Fibroblast of lung (primary cell): Measurements from ENCODE around the gene RACGAP1. TPM values are rescaled to one million over a fixed set of nuclear protein-coding genes. Genes with fewer than 3 reads are reported as not detected.

Experiments
- DNase-seq, 2 donors: peaks; one replicate each; pipeline versions ENCODE4 v3.0.0 to v3.0.0-alpha.2; 2010; ENCODE audit warnings: low read depth in 2 of 2
- H2AFZ ChIP-seq: 2 replicates; pipeline ENCODE4 v1.5.1; 2012; ENCODE audit warnings: low read length, control low read depth, inconsistent platforms
- H3K27ac ChIP-seq: 2 replicates; pipeline ENCODE4 v1.5.1; 2011; ENCODE audit warnings: low read length, control low read depth; ENCODE audit not compliant: insufficient read depth
- H3K27me3 ChIP-seq: 2 replicates; pipeline ENCODE4 v1.5.1; 2011; ENCODE audit warnings: mild to moderate bottlenecking, low read length; ENCODE audit not compliant: control insufficient read depth, insufficient read depth
- H3K36me3 ChIP-seq: 2 replicates; pipeline ENCODE4 v1.5.1; 2011; ENCODE audit warnings: low read length; ENCODE audit not compliant: control insufficient read depth, insufficient read depth
- H3K4me1 ChIP-seq: 2 replicates; pipeline ENCODE4 v1.5.1; 2011; ENCODE audit warnings: low read length; ENCODE audit not compliant: control insufficient read depth, insufficient read depth; ENCODE audit errors: extremely low read depth
- H3K4me2 ChIP-seq: 2 replicates; pipeline ENCODE4 v1.5.1; 2011; ENCODE audit warnings: low read length, control low read depth; ENCODE audit not compliant: insufficient read depth; ENCODE audit errors: extremely low read depth
- H3K4me3 ChIP-seq, 4 experiments: fragments of 200-600 bp in 1 of 4; sonication (generic) in 1 of 4; replicated peaks in 1 of 4; 2 replicates each; pipeline ENCODE4 v1.5.1; 2011 to 2016; ENCODE audit warnings: low read length in 4 of 4, low read depth in 3 of 4, mild to moderate bottlenecking in 3 of 4, control low read depth in 2 of 4, inconsistent platforms in 1 of 4, mixed read lengths in 1 of 4; ENCODE audit not compliant: insufficient read depth in 1 of 4; ENCODE audit errors: control extremely low read depth in 1 of 4
- H3K79me2 ChIP-seq: 2 replicates; pipeline ENCODE4 v1.5.1; 2012; ENCODE audit warnings: mild to moderate bottlenecking, low read length, inconsistent platforms; ENCODE audit not compliant: control insufficient read depth, insufficient read depth
- H3K9ac ChIP-seq: 2 replicates; pipeline ENCODE4 v1.5.1; 2011; ENCODE audit warnings: mild to moderate bottlenecking, low read length, control low read depth; ENCODE audit not compliant: insufficient read depth
- H3K9me3 ChIP-seq: 2 replicates; pipeline ENCODE4 v1.5.1; 2012; ENCODE audit warnings: low read depth, low read length; ENCODE audit not compliant: control insufficient read depth, insufficient read depth
- H4K20me1 ChIP-seq: 2 replicates; pipeline ENCODE4 v1.5.1; 2011; ENCODE audit warnings: low read length; ENCODE audit not compliant: control insufficient read depth, insufficient read depth; ENCODE audit errors: extremely low read depth
- CTCF ChIP-seq, 2 donors: IDR thresholded peaks in 1 of 2; conservative IDR thresholded peaks in 1 of 2; 1 replicate in 1 of 2; 2 replicates in 1 of 2; pipeline ENCODE4 v1.5.1; 2011 to 2012; ENCODE audit warnings: low read length in 2 of 2, control low read depth in 1 of 2, inconsistent platforms in 1 of 2, low read depth in 1 of 2, mild to moderate bottlenecking in 1 of 2
- EZH2 ChIP-seq: IDR thresholded peaks from 2 replicates; pipeline ENCODE4 v1.5.1; 2012; ENCODE audit warnings: low read length, control low read depth, mild to moderate bottlenecking; ENCODE audit errors: missing control alignments
- polyA plus RNA-seq, 2 donors: library from polyadenylated mRNA; depleted of rRNA in 1 of 2; stranded (reverse) in 1 of 2; unstranded in 1 of 2; fragments of >200 nt; gene quantifications; 2 replicates each; pipeline ENCODE4 v1.2.1, GENCODE V29; 2011 to 2012; ENCODE audit warnings: missing spikeins in 1 of 2
- total RNA-seq: library from RNA; depleted of rRNA; stranded (reverse); fragments of >200 nt; gene quantifications from 2 replicates; pipeline ENCODE4 v1.2.1, GENCODE V29; 2014

The RACGAP1 gene
- total and polyA plus RNA-seq, 2 donors (not counting 1 experiment from before 2014, with no cell fraction given) = 22.9 to 38.1 TPM

GRCh38 chr12:49968471-49968870 is 56.8 kb downstream of the RACGAP1 start:
- Histone ChIP-seq H3K27me3 (peaks cover 52% of the 10 kb centered on the region), H3K4me3 (no peak overlapping the region), H3K9ac (no peak overlapping the region), H3K36me3 (no peaks in the 10 kb centered on the region), H3K79me2 (no peaks in the 10 kb centered on the region), H3K4me2 (no peak overlapping the region), H2AFZ (no peak overlapping the region), H3K9me3 (no peaks in the 10 kb centered on the region), H3K4me1 (peaks cover 2% of the 10 kb centered on the region), H4K20me1 (no peaks in the 10 kb centered on the region), H3K27ac (no peak overlapping the region)
- no peak for DNase-seq
- no peak for TF ChIP-seq CTCF (conservative IDR thresholded peaks at IDR 0.05 in 1 of 2, IDR thresholded peaks at IDR 0.05 in 1 of 2; ENCODE audit: low read depth in 1 of 2, low read length in 2 of 2)
- TF ChIP-seq EZH2 = no peak

GRCh38 chr12:49967777-49968250 is 57.5 kb downstream of the RACGAP1 start:
- Histone ChIP-seq H3K4me3 (peak overlapping the region in 3 of 4 experiments; percentile 12 to 47 (median 41)), H3K79me2 (no peaks in the 10 kb centered on the region), H2AFZ (peak overlapping the region; percentile 55), H3K36me3 (no peaks in the 10 kb centered on the region), H4K20me1 (no peaks in the 10 kb centered on the region), H3K4me2 (peak overlapping the region; percentile 64), H3K27ac (no peak overlapping the region), H3K9me3 (no peaks in the 10 kb centered on the region), H3K27me3 (peaks cover 53% of the 10 kb centered on the region), H3K9ac (peak overlapping the region; percentile 2), H3K4me1 (peaks cover 2% of the 10 kb centered on the region)
- TF ChIP-seq CTCF (conservative IDR thresholded peaks at IDR 0.05 in 1 of 2, IDR thresholded peaks at IDR 0.05 in 1 of 2; ENCODE audit: low read depth in 1 of 2, low read length in 2 of 2) = no peak
- no peak for TF ChIP-seq EZH2
- DNase-seq = no peak

GRCh38 chr12:49967042-49967776 is 58.1 kb downstream of the RACGAP1 start:
- H3K4me1 ChIP-seq = peaks cover 2% of the 10 kb centered on the region
- TF ChIP-seq CTCF (conservative IDR thresholded peaks at IDR 0.05 in 1 of 2, IDR thresholded peaks at IDR 0.05 in 1 of 2; ENCODE audit: low read depth in 1 of 2, low read length in 2 of 2) (peak; percentile 66 to 88), EZH2 (no peak)
- no peaks in the 10 kb centered on the region for H3K36me3 ChIP-seq
- no peaks in the 10 kb centered on the region for H3K9me3 ChIP-seq
- H3K27me3 ChIP-seq = peaks cover 51% of the 10 kb centered on the region
- peak overlapping the region; percentile 2 for H3K9ac ChIP-seq
- no peaks in the 10 kb centered on the region for H4K20me1 ChIP-seq
- H3K4me2 ChIP-seq = peak overlapping the region; percentile 64
- H3K4me3 ChIP-seq = peak overlapping the region; percentile 41 to 58 (median 48)
- peak; percentile 70 to 84 for DNase-seq
- no peak overlapping the region for H3K27ac ChIP-seq
- H3K79me2 ChIP-seq = no peaks in the 10 kb centered on the region
- peak overlapping the region; percentile 73 for H2AFZ ChIP-seq
